ENCODE data around the gene AOX1. TPM values are rescaled to one million over a fixed set of nuclear protein-coding genes. Genes with fewer than 3 reads are reported as not detected.

The AOX1 gene
- total and polyA plus RNA-seq, 10 of the 15 experiments (the other 5 are each of a cell fraction or from before 2014, with no cell fraction given): 0.03 to 0.56 (median 0.19) TPM; not detected in 6

DNA sequence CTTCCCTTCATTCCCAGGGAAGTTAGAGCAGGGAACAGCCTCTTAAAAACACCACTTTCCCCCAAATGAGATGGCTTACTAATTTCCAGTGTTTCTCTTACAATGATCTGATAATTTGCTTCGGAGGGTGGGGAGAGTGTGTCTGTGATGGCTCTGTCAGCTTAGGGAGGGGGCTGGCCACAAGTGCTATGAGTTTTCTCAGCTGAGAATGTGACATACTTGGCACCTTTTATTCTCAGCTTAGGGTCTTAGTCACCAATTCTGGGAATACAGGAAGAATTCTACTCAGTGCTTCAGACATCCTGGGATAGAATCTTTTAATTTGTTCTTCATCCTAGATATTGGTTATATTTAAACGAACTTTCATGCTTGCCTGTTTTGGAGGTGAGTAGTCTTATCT lies 64.4 kb downstream of the AOX1 start (continued):
- TF ChIP-seq, protein P1, sequence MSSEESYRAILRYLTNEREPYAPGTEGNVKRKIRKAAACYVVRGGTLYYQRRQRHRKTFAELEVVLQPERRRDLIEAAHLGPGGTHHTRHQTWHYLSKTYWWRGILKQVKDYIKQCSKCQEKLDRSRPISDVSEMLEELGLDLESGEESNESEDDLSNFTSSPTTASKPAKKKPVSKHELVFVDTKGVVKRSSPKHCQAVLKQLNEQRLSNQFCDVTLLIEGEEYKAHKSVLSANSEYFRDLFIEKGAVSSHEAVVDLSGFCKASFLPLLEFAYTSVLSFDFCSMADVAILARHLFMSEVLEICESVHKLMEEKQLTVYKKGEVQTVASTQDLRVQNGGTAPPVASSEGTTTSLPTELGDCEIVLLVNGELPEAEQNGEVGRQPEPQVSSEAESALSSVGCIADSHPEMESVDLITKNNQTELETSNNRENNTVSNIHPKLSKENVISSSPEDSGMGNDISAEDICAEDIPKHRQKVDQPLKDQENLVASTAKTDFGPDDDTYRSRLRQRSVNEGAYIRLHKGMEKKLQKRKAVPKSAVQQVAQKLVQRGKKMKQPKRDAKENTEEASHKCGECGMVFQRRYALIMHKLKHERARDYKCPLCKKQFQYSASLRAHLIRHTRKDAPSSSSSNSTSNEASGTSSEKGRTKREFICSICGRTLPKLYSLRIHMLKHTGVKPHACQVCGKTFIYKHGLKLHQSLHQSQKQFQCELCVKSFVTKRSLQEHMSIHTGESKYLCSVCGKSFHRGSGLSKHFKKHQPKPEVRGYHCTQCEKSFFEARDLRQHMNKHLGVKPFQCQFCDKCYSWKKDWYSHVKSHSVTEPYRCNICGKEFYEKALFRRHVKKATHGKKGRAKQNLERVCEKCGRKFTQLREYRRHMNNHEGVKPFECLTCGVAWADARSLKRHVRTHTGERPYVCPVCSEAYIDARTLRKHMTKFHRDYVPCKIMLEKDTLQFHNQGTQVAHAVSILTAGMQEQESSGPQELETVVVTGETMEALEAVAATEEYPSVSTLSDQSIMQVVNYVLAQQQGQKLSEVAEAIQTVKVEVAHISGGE (CRISPR knock-in tag; IDR thresholded peaks at IDR 0.05): no peak
- no peak for TF ChIP-seq NKRF (conservative IDR thresholded peaks at IDR 0.05)

DNA sequence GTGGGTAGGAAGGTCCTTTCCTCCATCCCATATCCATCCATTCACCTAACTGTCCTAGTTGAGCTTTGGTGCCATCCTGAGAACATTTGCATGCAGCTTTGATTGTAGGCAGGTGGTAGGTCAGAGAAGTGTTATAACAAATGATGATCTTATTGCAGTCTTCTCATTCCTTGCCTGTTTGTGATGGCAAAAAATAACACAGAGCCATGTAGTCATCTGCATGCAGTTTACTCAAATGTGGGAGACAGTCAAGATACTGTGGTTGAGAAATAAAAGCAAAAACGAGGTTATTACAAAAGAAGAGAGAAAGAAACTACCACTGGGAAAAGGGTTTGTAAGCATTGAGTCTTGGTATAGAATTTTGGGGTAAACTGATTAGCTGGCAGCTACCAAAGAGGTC lies 66.3 kb downstream of the AOX1 start:
- peaks cover 0 to 4% of the 10 kb centered on the region in 2 experiments; a peak in 2 of 4 replicates for H3K27me3 ChIP-seq (replicated peaks in 1 of 2; ENCODE audit: control insufficient read depth in 2 of 2, insufficient read depth in 2 of 2, low read length in 1 of 2)
- RAD21 ChIA-PET (ENCODE audit: unreplicated experiment): no interaction called here
- H3K79me2 ChIP-seq (ENCODE audit: control insufficient read depth, insufficient read depth, low read length): no peaks in the 10 kb centered on the region
- H3K9ac ChIP-seq (ENCODE audit: control insufficient read depth, insufficient read depth, low read length): no peak overlapping the region
- peak; percentile 44 for FAIRE-seq
- in situ Hi-C loops (cut with MboI): no loop called here
- H3K36me3 ChIP-seq (ENCODE audit: control insufficient read depth in 2 of 2, insufficient read depth in 2 of 2, low read length in 1 of 2): no peaks in the 10 kb centered on the region
- CTCF ChIA-PET: interaction anchor here (1.4 kb wide), 1 partner anchor 19 kb away, joined by 4 read pairs; no protein-coding TSS in a partner anchor
- ATAC-seq: no peak
- H3K4me2 ChIP-seq (ENCODE audit: control insufficient read depth, insufficient read depth): no peak overlapping the region
- no peaks in the 10 kb centered on the region; the same call in 1 of the 2 replicates for H4K20me1 ChIP-seq (ENCODE audit: control insufficient read depth, insufficient read depth)
- SMC1A ChIA-PET (ENCODE audit: uncharacterized antibody, unreplicated experiment): interaction anchor here (0.6 kb wide), 1 partner anchor 258 kb away, joined by 4 read pairs; no protein-coding TSS in a partner anchor
- H2AFZ ChIP-seq (ENCODE audit: control insufficient read depth, low read depth, low read length): no peak overlapping the region
- POLR2A ChIA-PET: no interaction called here
- H3K4me3 ChIP-seq: no peak overlapping the region
- 0% methylated on average over 1 of the region's 1 CpG for WGBS (ENCODE audit: insufficient coverage, insufficient replicate concordance, low lambda C conversion rate, missing lambda C conversion rate)
- intact Hi-C loops (cut with micrococcal nuclease; ENCODE audit: unreplicated experiment): no loop called here
- no peak for DNase-seq (ENCODE audit: low read depth, low spot score)
- no peaks in the 10 kb centered on the region for H3K9me3 ChIP-seq (replicated peaks; ENCODE audit: control insufficient read depth, insufficient read depth, low read length)
- no peak overlapping the region for H3K27ac ChIP-seq (ENCODE audit: control insufficient read depth, insufficient read depth)
- TF ChIP-seq IKZF1 (conservative IDR thresholded peaks at IDR 0.05) (no peak), DPF2 (IDR thresholded peaks at IDR 0.05) (no peak), NFYA (IDR thresholded peaks at IDR 0.05; ENCODE audit: borderline replicate concordance, low read depth, low read length) (no peak), HDGF (IDR thresholded peaks at IDR 0.05) (no peak), NKRF (conservative IDR thresholded peaks at IDR 0.05) (no peak), ATF7 (IDR thresholded peaks at IDR 0.05; ENCODE audit: low read depth) (no peak), ETV6 (conservative IDR thresholded peaks at IDR 0.05 in 1 of 2, IDR thresholded peaks at IDR 0.05 in 1 of 2; ENCODE audit: borderline replicate concordance in 1 of 2, low read depth in 1 of 2) (no peak), BACH1 (IDR thresholded peaks at IDR 0.05; ENCODE audit: borderline replicate concordance) (no peak), ZBTB33 (IDR thresholded peaks at IDR 0.05) (no peak)
- no TSS peak for BruUV-seq (replicated peaks)
- H3K4me1 ChIP-seq (ENCODE audit: control insufficient read depth, insufficient read depth, low read length): no peaks in the 10 kb centered on the region

Data from GM12878 (cell line).